Transverse colon (tissue), 4 donors: ENCODE results near the gene SPATA31A6. TPM values are rescaled to one million over a fixed set of nuclear protein-coding genes. Genes with fewer than 3 reads are reported as not detected.

ENCODE experiments used
- small RNA-seq, 4 donors: library from RNA; depleted of rRNA; stranded (forward); fragments of <200 nt; gene quantifications; one replicate each; pipeline ENCODE3, GENCODE V24; 2016
- total RNA-seq, 4 donors: library from RNA; depleted of rRNA; stranded (reverse); fragments of >200 nt; gene quantifications; one replicate each; pipeline ENCODE4 v1.1.0, GENCODE V29; 2016

The SPATA31A6 gene
- total RNA-seq, 4 donors from 2014 or later = not detected

Small RNA genes lying within 50 kb of the gene (small RNA-seq; reads per million reads assigned to genes)
- 0 reads per million in 4 donors for gene AL445584.3

Other genes with a start within 250 kb of the SPATA31A6 start
- gene CNTNAP3B, start 54.2 kb upstream of the SPATA31A6 start, total RNA-seq = 10 to 100 TPM in 2 of 4 donors, 1 to 10 TPM in 2; 2.8 to 39.6 (median 7.9) TPM